CD4-positive, CD25-positive, alpha-beta regulatory T cell (primary cell): ENCODE data around the gene RAB40C. TPM values are rescaled to one million over a fixed set of nuclear protein-coding genes. Genes with fewer than 3 reads are reported as not detected.

Source experiments
- ATAC-seq, 2 donors: fragments of 150-1000 bp; cut with Tn5 transposase; one replicate each; pipeline ENCODE4 v1.10.0; 2021; ENCODE audit warnings: low read depth in 2 of 2, moderate number of reproducible peaks in 2 of 2, moderate library complexity in 1 of 2
- DNase-seq, 3 donors: peaks; one replicate each; pipeline versions ENCODE4 v3.0.0 to v3.0.0-alpha.2; 2012 to 2022; ENCODE audit warnings: mixed read lengths in 1 of 3
- H3K27ac ChIP-seq: one replicate; pipeline ENCODE4 v1.7.0; 2013; ENCODE audit warnings: mild to moderate bottlenecking, low read length; ENCODE audit not compliant: insufficient read depth, poor library complexity, severe bottlenecking
- H3K27me3 ChIP-seq: one replicate; pipeline ENCODE4 v1.7.0; 2013; ENCODE audit warnings: low read length; ENCODE audit not compliant: control insufficient read depth, insufficient read depth
- H3K36me3 ChIP-seq: one replicate; pipeline ENCODE4 v1.7.0; 2013; ENCODE audit warnings: mild to moderate bottlenecking, low read length, moderate library complexity; ENCODE audit not compliant: control insufficient read depth, insufficient read depth
- H3K4me1 ChIP-seq: 2 replicates; pipeline ENCODE4 v1.7.0; 2013; ENCODE audit warnings: mild to moderate bottlenecking, low read length; ENCODE audit not compliant: insufficient read depth, control insufficient read depth, poor library complexity, severe bottlenecking
- H3K4me3 ChIP-seq: one replicate; pipeline ENCODE4 v1.7.0; 2013; ENCODE audit warnings: low read depth, mild to moderate bottlenecking, low read length, moderate library complexity
- H3K9me3 ChIP-seq, 2 experiments: 1 replicate in 1 of 2; 2 replicates in 1 of 2; pipeline ENCODE4 v1.7.0; 2013; ENCODE audit warnings: low read length in 2 of 2, mild to moderate bottlenecking in 1 of 2, moderate library complexity in 1 of 2; ENCODE audit not compliant: control insufficient read depth in 2 of 2
- H3K27ac Mint-ChIP-seq, 3 donors: one replicate each; pipeline ENCODE4 v1.8.0; 2020 to 2022; ENCODE audit warnings: mild to moderate bottlenecking in 3 of 3, mixed read lengths in 3 of 3, moderate library complexity in 2 of 3
- H3K27me3 Mint-ChIP-seq: one replicate; pipeline ENCODE4 v1.8.0; 2022; ENCODE audit warnings: mild to moderate bottlenecking, mixed read lengths
- H3K36me3 Mint-ChIP-seq: one replicate; pipeline ENCODE4 v1.8.0; 2020; ENCODE audit warnings: mixed read lengths
- H3K4me1 Mint-ChIP-seq, 4 donors: one replicate each; pipeline ENCODE4 v1.8.0; 2020 to 2022; ENCODE audit warnings: mixed read lengths in 4 of 4, mild to moderate bottlenecking in 1 of 4
- H3K4me3 Mint-ChIP-seq, 4 donors: one replicate each; pipeline ENCODE4 v1.8.0; 2020 to 2022; ENCODE audit warnings: mild to moderate bottlenecking in 4 of 4, mixed read lengths in 4 of 4, moderate library complexity in 3 of 4
- H3K9me3 Mint-ChIP-seq, 7 donors: one replicate each; pipeline ENCODE4 v1.8.0; 2020 to 2022; ENCODE audit warnings: mixed read lengths in 7 of 7, mild to moderate bottlenecking in 3 of 7, moderate library complexity in 2 of 7
- polyA plus RNA-seq, 4 donors: library from polyadenylated mRNA; unstranded; fragments of 300-500 nt; fragmentation: Illumina TruSeq; gene quantifications; one replicate each; pipeline ENCODE4 v1.2.3, GENCODE V29; 2021
- total RNA-seq: library from RNA; stranded (reverse); gene quantifications from one replicate; pipeline ENCODE4 v1.2.3, GENCODE V29; 2022

Gene RAB40C
- total and polyA plus RNA-seq, 5 donors from 2014 or later = 6.8 to 12.1 (median 8.6) TPM

- Mint-ChIP-seq H3K27me3 (no peaks in the 10 kb centered on the region), H3K9me3 (no peaks in the 10 kb centered on the region), H3K4me1 (no peaks in the 10 kb centered on the region), H3K27ac (no peak overlapping the region), H3K36me3 (no peaks in the 10 kb centered on the region), H3K4me3 (no peak overlapping the region)
- no peaks in the 10 kb centered on the region for H3K9me3 ChIP-seq
- H3K36me3 ChIP-seq = peaks cover 3% of the 10 kb centered on the region
- H3K27me3 ChIP-seq = no peaks in the 10 kb centered on the region
- H3K27ac ChIP-seq = no peak overlapping the region
- no peak overlapping the region for H3K4me3 ChIP-seq
- no peaks in the 10 kb centered on the region for H3K4me1 ChIP-seq
- no peak for DNase-seq
- ATAC-seq = no peak
Observed at GRCh38 chr16:621526-622105, 31.8 kb downstream of the RAB40C start.

GRCh38 chr16:622920-623280, 33.0 kb downstream of the RAB40C start:
- ATAC-seq (no peak), DNase-seq (no peak)
- Histone ChIP-seq H3K4me1 (no peaks in the 10 kb centered on the region), H3K27ac (no peak overlapping the region), H3K9me3 (no peaks in the 10 kb centered on the region), H3K27me3 (no peaks in the 10 kb centered on the region), H3K4me3 (no peak overlapping the region), H3K36me3 (peaks cover 6% of the 10 kb centered on the region)
- peaks cover 8% of the 10 kb centered on the region for H3K36me3 Mint-ChIP-seq
- H3K4me3 Mint-ChIP-seq = no peak overlapping the region
- H3K27ac Mint-ChIP-seq = no peak overlapping the region
- no peaks in the 10 kb centered on the region for H3K4me1 Mint-ChIP-seq
- no peaks in the 10 kb centered on the region for H3K9me3 Mint-ChIP-seq
- no peaks in the 10 kb centered on the region for H3K27me3 Mint-ChIP-seq

- H3K36me3 Mint-ChIP-seq = peaks cover 8% of the 10 kb centered on the region
- H3K27me3 ChIP-seq = no peaks in the 10 kb centered on the region
- no peaks in the 10 kb centered on the region for H3K27me3 Mint-ChIP-seq
- H3K27ac ChIP-seq = no peak overlapping the region
- no peaks in the 10 kb centered on the region for H3K9me3 Mint-ChIP-seq
- ATAC-seq (no peak), DNase-seq (no peak)
- H3K9me3 ChIP-seq = no peaks in the 10 kb centered on the region
- H3K4me3 Mint-ChIP-seq = no peak overlapping the region
- no peaks in the 10 kb centered on the region for H3K4me1 ChIP-seq
- no peak overlapping the region for H3K4me3 ChIP-seq
- no peaks in the 10 kb centered on the region for H3K4me1 Mint-ChIP-seq
- H3K27ac Mint-ChIP-seq = no peak overlapping the region
- H3K36me3 ChIP-seq = peaks cover 6% of the 10 kb centered on the region
Observed at GRCh38 chr16:624526-625070, 34.7 kb downstream of the RAB40C start.

GRCh38 chr16:625117-625976, 35.5 kb downstream of the RAB40C start:
- Mint-ChIP-seq H3K9me3 (no peaks in the 10 kb centered on the region), H3K4me1 (no peaks in the 10 kb centered on the region), H3K36me3 (peaks cover 8% of the 10 kb centered on the region), H3K4me3 (no peak overlapping the region), H3K27me3 (no peaks in the 10 kb centered on the region), H3K27ac (no peak overlapping the region)
- Histone ChIP-seq H3K4me3 (no peak overlapping the region), H3K9me3 (no peaks in the 10 kb centered on the region), H3K27me3 (no peaks in the 10 kb centered on the region), H3K36me3 (peaks cover 6% of the 10 kb centered on the region), H3K4me1 (no peaks in the 10 kb centered on the region), H3K27ac (no peak overlapping the region)
- ATAC-seq = no peak
- no peak for DNase-seq

GRCh38 chr16:625977-626765, 36.3 kb downstream of the RAB40C start:
- no peak overlapping the region for H3K4me3 Mint-ChIP-seq
- H3K4me1 Mint-ChIP-seq = no peaks in the 10 kb centered on the region
- H3K27me3 Mint-ChIP-seq = no peaks in the 10 kb centered on the region
- no peak overlapping the region for H3K27ac Mint-ChIP-seq
- Histone ChIP-seq H3K4me3 (no peak overlapping the region), H3K4me1 (peaks cover 1% of the 10 kb centered on the region), H3K36me3 (peaks cover 6% of the 10 kb centered on the region), H3K27ac (no peak overlapping the region), H3K27me3 (no peaks in the 10 kb centered on the region), H3K9me3 (no peaks in the 10 kb centered on the region)
- H3K36me3 Mint-ChIP-seq = peaks cover 8% of the 10 kb centered on the region
- ATAC-seq = no peak
- no peak for DNase-seq
- no peaks in the 10 kb centered on the region for H3K9me3 Mint-ChIP-seq

- no peaks in the 10 kb centered on the region for H3K4me1 Mint-ChIP-seq
- peak overlapping the region in 1 of 3 donors; percentile 14 for H3K27ac Mint-ChIP-seq
- peaks cover 8% of the 10 kb centered on the region for H3K36me3 Mint-ChIP-seq
- no peaks in the 10 kb centered on the region for H3K9me3 ChIP-seq
- peaks cover 6% of the 10 kb centered on the region for H3K36me3 ChIP-seq
- no peaks in the 10 kb centered on the region for H3K27me3 Mint-ChIP-seq
- DNase-seq = no peak
- H3K4me3 Mint-ChIP-seq = no peak overlapping the region
- no peaks in the 10 kb centered on the region for H3K9me3 Mint-ChIP-seq
- no peak overlapping the region for H3K4me3 ChIP-seq
- peaks cover 4% of the 10 kb centered on the region for H3K4me1 ChIP-seq
- no peak for ATAC-seq
- no peak overlapping the region for H3K27ac ChIP-seq
- no peaks in the 10 kb centered on the region for H3K27me3 ChIP-seq
Observed at GRCh38 chr16:626787-627453, 37.1 kb downstream of the RAB40C start.

GRCh38 chr16:627454-628239, 37.8 kb downstream of the RAB40C start:
- no peak overlapping the region for H3K4me3 Mint-ChIP-seq
- no peaks in the 10 kb centered on the region for H3K27me3 ChIP-seq
- H3K27me3 Mint-ChIP-seq = no peaks in the 10 kb centered on the region
- peaks cover 8% of the 10 kb centered on the region for H3K36me3 Mint-ChIP-seq
- H3K4me1 Mint-ChIP-seq = no peaks in the 10 kb centered on the region
- peaks cover 4% of the 10 kb centered on the region for H3K4me1 ChIP-seq
- no peak overlapping the region for H3K27ac Mint-ChIP-seq
- ATAC-seq (no peak), DNase-seq (no peak)
- H3K4me3 ChIP-seq = no peak overlapping the region
- H3K36me3 ChIP-seq = peaks cover 6% of the 10 kb centered on the region
- H3K27ac ChIP-seq = no peak overlapping the region
- H3K9me3 ChIP-seq = no peaks in the 10 kb centered on the region
- no peaks in the 10 kb centered on the region for H3K9me3 Mint-ChIP-seq
